K562 (cell line): Measurements from ENCODE around the gene ZFAND2B. TPM values are rescaled to one million over a fixed set of nuclear protein-coding genes. Genes with fewer than 3 reads are reported as not detected.

Source experiments
- ATF1 ChIP-seq, 2 experiments: fragments of 450-650 bp in 1 of 2; IDR thresholded peaks; 2 replicates each; pipeline ENCODE4 v1.6.1; 2016; ENCODE audit warnings: missing compliant biosample characterization in 1 of 2, missing genetic modification characterization in 1 of 2
- EWSR1 ChIP-seq: fragments of 450-650 bp; IDR thresholded peaks from 2 replicates; pipeline ENCODE4 v1.6.1; 2018; ENCODE audit warnings: borderline replicate concordance, mild to moderate bottlenecking, low read depth, moderate library complexity; ENCODE audit not compliant: partially characterized antibody
- FOXJ2 ChIP-seq: fragments of 200-800 bp; sonication (Bioruptor generic); IDR thresholded peaks from 2 replicates; pipeline ENCODE4 v1.6.1; 2016; ENCODE audit warnings: missing genetic modification characterization, missing compliant biosample characterization
- HMGN3 ChIP-seq: IDR thresholded peaks from 2 replicates; pipeline ENCODE4 v1.6.1; 2011; ENCODE audit warnings: borderline replicate concordance, low read depth, mild to moderate bottlenecking, mixed read lengths, low read length; ENCODE audit not compliant: insufficient read length; ENCODE audit errors: extremely low read depth
- L3MBTL2 ChIP-seq: fragments of 450-650 bp; IDR thresholded peaks from 2 replicates; pipeline ENCODE4 v1.6.1; 2016; ENCODE audit warnings: mild to moderate bottlenecking, moderate library complexity
- MED1 ChIP-seq: sonication (generic); formaldehyde crosslinking; IDR thresholded peaks from 2 replicates; pipeline ENCODE4 v1.8.1; 2023; ENCODE audit warnings: missing genetic modification reagents, borderline replicate concordance
- NRF1 ChIP-seq, 2 experiments: fragments of 450-650 bp; IDR thresholded peaks in 1 of 2; conservative IDR thresholded peaks in 1 of 2; 2 replicates each; pipeline ENCODE4 v1.6.1; 2014; ENCODE audit warnings: mild to moderate bottlenecking in 2 of 2
- POLR2A ChIP-seq: fragments of 450-650 bp; conservative IDR thresholded peaks from 2 replicates; pipeline ENCODE4 v1.6.1; 2016
- POLR2B ChIP-seq: fragments of 450-650 bp; IDR thresholded peaks from 2 replicates; pipeline ENCODE4 v1.6.1; 2018; ENCODE audit warnings: low read depth; ENCODE audit not compliant: partially characterized antibody
- RB1 ChIP-seq: fragments of 450-650 bp; IDR thresholded peaks from 2 replicates; pipeline ENCODE4 v1.6.1; 2017; ENCODE audit warnings: low read depth, mild to moderate bottlenecking
- SMAD4 ChIP-seq: fragments of 250-450 bp; sonication (Bioruptor Pico); conservative IDR thresholded peaks from 2 replicates; pipeline ENCODE4 v1.8.0; 2021; ENCODE audit warnings: inconsistent platforms, mild to moderate bottlenecking, moderate library complexity
- SRF ChIP-seq, 2 experiments: fragments of 250-450, 450-650 bp in 1 of 2; sonication (Bioruptor Pico) in 1 of 2; sonication (generic) in 1 of 2; formaldehyde crosslinking; IDR thresholded peaks; 2 replicates each; pipeline versions ENCODE4 v1.5.0 to v1.5.1; 2020 to 2022; ENCODE audit warnings: mild to moderate bottlenecking in 1 of 2, missing genetic modification reagents in 1 of 2
- YY1 ChIP-seq, 3 experiments: IDR thresholded peaks; 2 replicates each; pipeline ENCODE4 v1.6.1; 2011; ENCODE audit warnings: low read length in 2 of 3, mild to moderate bottlenecking in 2 of 3, moderate library complexity in 2 of 3, borderline replicate concordance in 1 of 3, control low read depth in 1 of 3, low read depth in 1 of 3; ENCODE audit not compliant: insufficient read depth in 3 of 3, insufficient replicate concordance in 2 of 3, control insufficient read depth in 1 of 3, insufficient read length in 1 of 3; ENCODE audit errors: extremely low read depth in 1 of 3
- ZNF165 ChIP-seq: fragments of 250-450 bp; sonication (Bioruptor Pico); IDR thresholded peaks from 2 replicates; pipeline ENCODE4 v1.4.0; 2020; ENCODE audit warnings: borderline replicate concordance
- polyA plus RNA-seq, 8 experiments: library from polyadenylated mRNA; depleted of rRNA in 4 of 8; stranded (reverse) in 5 of 8; unstranded in 3 of 8; fragments of >200 nt; fragmentation: Nextera tagmentation in 2 of 8; fragmentation: Illumina TruSeq in 1 of 8; extraction: Ambion mirVana in 2 of 8; extraction: Trizol in 1 of 8; gene quantifications; 2 replicates each; pipeline versions ENCODE4 v1.2.1 to v1.2.3, GENCODE V29; 2011 to 2014; ENCODE audit warnings: inconsistent platforms in 1 of 8, missing spikeins in 1 of 8
- total RNA-seq, 7 experiments: library from RNA; depleted of rRNA in 6 of 7; stranded (reverse); fragments of >200 nt in 6 of 7; fragmentation: Illumina TruSeq in 2 of 7; extraction: Trizol in 2 of 7; gene quantifications; 2 replicates each; pipeline versions ENCODE4 v1.2.1 to v1.2.3, GENCODE V29; 2011 to 2021; ENCODE audit warnings: low replicate concordance in 1 of 7
- TF ChIP-seq, protein P1 (sequence below): conservative IDR thresholded peaks from 2 replicates; pipeline ENCODE4 v1.6.1; 2011; ENCODE audit warnings: low read depth, mild to moderate bottlenecking, low read length; ENCODE audit not compliant: control insufficient read depth
- TF ChIP-seq, protein P2 (sequence below): fragments of 250-450 bp; sonication (Bioruptor Pico); IDR thresholded peaks from 2 replicates; pipeline ENCODE4 v1.4.0; 2020; ENCODE audit warnings: mild to moderate bottlenecking
- TF ChIP-seq, protein P3 (sequence below): fragments of 150-350 bp; IDR thresholded peaks from 2 replicates; pipeline ENCODE4 v1.6.1; 2014; ENCODE audit warnings: low read depth, mild to moderate bottlenecking, low read length, borderline replicate concordance
- TF ChIP-seq, protein P4 (sequence below): fragments of 450-650 bp; IDR thresholded peaks from 2 replicates; pipeline ENCODE4 v1.6.1; 2014; ENCODE audit warnings: low read depth, mild to moderate bottlenecking, moderate library complexity, borderline replicate concordance

Gene ZFAND2B
- total and polyA plus RNA-seq, 9 of the 15 experiments (the other 6 are each of a cell fraction or from before 2014, with no cell fraction given): 9.9 to 33.3 (median 26.1) TPM

DNA sequence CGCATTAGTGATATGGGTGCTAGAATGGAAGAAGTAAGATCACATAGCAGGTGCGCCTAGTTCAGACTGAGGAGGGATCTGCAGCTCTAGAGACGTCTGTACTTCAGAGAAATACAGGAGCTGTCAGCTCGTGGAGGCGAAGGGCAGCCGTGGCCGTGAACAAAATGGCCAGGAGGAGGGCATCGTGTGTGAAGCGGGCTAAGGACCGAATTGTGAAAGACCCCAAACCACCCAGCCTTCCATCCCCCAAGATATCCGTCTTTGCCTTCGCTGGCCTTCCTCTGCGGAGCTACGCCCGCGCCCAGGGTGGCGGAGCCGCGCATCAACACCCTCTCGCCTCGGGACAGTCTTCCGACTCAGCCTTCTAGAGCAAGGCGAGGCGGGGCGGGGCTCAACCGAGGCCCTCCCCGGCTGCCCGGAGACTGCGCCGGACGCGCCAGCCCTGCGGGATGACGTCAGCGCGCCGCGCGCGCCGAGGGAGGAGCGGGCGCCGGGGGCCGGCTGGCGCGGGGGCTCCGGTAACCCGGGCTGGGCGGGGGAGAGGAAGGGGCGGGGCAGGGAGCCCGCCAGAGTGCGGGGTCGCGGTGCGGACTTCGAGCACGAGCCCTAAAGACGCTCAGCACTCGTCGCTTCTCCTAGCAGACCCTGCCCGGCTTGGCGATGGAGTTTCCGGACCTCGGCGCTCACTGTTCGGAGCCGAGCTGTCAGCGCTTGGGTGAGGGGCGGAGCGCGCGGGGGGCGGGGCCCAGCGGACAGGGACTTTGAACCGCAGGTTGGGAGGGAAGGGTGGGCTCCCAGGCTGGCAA lies at the start of gene ZFAND2B (continued):
- TF ChIP-seq, protein P1, sequence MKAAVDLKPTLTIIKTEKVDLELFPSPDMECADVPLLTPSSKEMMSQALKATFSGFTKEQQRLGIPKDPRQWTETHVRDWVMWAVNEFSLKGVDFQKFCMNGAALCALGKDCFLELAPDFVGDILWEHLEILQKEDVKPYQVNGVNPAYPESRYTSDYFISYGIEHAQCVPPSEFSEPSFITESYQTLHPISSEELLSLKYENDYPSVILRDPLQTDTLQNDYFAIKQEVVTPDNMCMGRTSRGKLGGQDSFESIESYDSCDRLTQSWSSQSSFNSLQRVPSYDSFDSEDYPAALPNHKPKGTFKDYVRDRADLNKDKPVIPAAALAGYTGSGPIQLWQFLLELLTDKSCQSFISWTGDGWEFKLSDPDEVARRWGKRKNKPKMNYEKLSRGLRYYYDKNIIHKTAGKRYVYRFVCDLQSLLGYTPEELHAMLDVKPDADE: 0 out of 2 replicates have a peak, but pooled peaks have one; percentile 48
- TF ChIP-seq ATF1 (CRISPR knock-in tag; IDR thresholded peaks at IDR 0.05) (no peak), ATF1 (tag; IDR thresholded peaks at IDR 0.05) (peak; percentile 82), NRF1 (conservative IDR thresholded peaks at IDR 0.05 in 1 of 2, IDR thresholded peaks at IDR 0.05 in 1 of 2) (peak; percentile 89 to 90), SRF (CRISPR knock-in tag; IDR thresholded peaks at IDR 0.05) (peak in 1 of 2 experiments; percentile 54; a peak in 1 of 4 replicates), YY1 (IDR thresholded peaks at IDR 0.05; ENCODE audit: borderline replicate concordance in 1 of 3, control insufficient read depth in 1 of 3, extremely low read depth in 1 of 3, insufficient read depth in 3 of 3, insufficient read length in 1 of 3, insufficient replicate concordance in 2 of 3, low read depth in 1 of 3, low read length in 2 of 3) (peak in 2 of 3 experiments; percentile 37 to 41), ZNF165 (CRISPR knock-in tag) (no peak), EWSR1 (no peak), SMAD4 (CRISPR knock-in tag) (0 out of 2 replicates have a peak, but pooled peaks have one; percentile 34), HMGN3 (peak; percentile 62), L3MBTL2 (peak; percentile 74), FOXJ2 (tag) (no peak), POLR2A (peak; percentile 90), POLR2B (peak; percentile 87), RB1 (peak; percentile 79; the same call in 1 of the 2 replicates), MED1 (no peak)
- TF ChIP-seq, protein P2, sequence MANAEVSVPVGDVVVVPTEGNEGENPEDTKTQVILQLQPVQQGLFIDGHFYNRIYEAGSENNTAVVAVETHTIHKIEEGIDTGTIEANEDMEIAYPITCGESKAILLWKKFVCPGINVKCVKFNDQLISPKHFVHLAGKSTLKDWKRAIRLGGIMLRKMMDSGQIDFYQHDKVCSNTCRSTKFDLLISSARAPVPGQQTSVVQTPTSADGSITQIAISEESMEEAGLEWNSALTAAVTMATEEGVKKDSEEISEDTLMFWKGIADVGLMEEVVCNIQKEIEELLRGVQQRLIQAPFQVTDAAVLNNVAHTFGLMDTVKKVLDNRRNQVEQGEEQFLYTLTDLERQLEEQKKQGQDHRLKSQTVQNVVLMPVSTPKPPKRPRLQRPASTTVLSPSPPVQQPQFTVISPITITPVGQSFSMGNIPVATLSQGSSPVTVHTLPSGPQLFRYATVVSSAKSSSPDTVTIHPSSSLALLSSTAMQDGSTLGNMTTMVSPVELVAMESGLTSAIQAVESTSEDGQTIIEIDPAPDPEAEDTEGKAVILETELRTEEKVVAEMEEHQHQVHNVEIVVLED: peak; percentile 97
- TF ChIP-seq, protein P3, sequence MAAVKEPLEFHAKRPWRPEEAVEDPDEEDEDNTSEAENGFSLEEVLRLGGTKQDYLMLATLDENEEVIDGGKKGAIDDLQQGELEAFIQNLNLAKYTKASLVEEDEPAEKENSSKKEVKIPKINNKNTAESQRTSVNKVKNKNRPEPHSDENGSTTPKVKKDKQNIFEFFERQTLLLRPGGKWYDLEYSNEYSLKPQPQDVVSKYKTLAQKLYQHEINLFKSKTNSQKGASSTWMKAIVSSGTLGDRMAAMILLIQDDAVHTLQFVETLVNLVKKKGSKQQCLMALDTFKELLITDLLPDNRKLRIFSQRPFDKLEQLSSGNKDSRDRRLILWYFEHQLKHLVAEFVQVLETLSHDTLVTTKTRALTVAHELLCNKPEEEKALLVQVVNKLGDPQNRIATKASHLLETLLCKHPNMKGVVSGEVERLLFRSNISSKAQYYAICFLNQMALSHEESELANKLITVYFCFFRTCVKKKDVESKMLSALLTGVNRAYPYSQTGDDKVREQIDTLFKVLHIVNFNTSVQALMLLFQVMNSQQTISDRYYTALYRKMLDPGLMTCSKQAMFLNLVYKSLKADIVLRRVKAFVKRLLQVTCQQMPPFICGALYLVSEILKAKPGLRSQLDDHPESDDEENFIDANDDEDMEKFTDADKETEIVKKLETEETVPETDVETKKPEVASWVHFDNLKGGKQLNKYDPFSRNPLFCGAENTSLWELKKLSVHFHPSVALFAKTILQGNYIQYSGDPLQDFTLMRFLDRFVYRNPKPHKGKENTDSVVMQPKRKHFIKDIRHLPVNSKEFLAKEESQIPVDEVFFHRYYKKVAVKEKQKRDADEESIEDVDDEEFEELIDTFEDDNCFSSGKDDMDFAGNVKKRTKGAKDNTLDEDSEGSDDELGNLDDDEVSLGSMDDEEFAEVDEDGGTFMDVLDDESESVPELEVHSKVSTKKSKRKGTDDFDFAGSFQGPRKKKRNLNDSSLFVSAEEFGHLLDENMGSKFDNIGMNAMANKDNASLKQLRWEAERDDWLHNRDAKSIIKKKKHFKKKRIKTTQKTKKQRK: no peak
- TF ChIP-seq, protein P4, sequence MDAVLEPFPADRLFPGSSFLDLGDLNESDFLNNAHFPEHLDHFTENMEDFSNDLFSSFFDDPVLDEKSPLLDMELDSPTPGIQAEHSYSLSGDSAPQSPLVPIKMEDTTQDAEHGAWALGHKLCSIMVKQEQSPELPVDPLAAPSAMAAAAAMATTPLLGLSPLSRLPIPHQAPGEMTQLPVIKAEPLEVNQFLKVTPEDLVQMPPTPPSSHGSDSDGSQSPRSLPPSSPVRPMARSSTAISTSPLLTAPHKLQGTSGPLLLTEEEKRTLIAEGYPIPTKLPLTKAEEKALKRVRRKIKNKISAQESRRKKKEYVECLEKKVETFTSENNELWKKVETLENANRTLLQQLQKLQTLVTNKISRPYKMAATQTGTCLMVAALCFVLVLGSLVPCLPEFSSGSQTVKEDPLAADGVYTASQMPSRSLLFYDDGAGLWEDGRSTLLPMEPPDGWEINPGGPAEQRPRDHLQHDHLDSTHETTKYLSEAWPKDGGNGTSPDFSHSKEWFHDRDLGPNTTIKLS: no peak
